Mesothelial cell of epicardium (in vitro differentiated cells): ENCODE measurements around the gene TBC1D2B. TPM values are rescaled to one million over a fixed set of nuclear protein-coding genes. Genes with fewer than 3 reads are reported as not detected.

Experiments
- DNase-seq, 2 experiments: peaks; one replicate each; pipeline ENCODE4 v3.0.0; 2021; ENCODE audit warnings: low spot score in 2 of 2; ENCODE audit not compliant: unreplicated experiment in 2 of 2
- H3K27ac Mint-ChIP-seq: 2 replicates; pipeline ENCODE4 v1.8.0; 2021; ENCODE audit warnings: mixed read lengths
- H3K27me3 Mint-ChIP-seq: 2 replicates; pipeline ENCODE4 v1.8.0; 2021; ENCODE audit warnings: low read depth, mixed read lengths
- H3K36me3 Mint-ChIP-seq: 2 replicates; pipeline ENCODE4 v1.8.0; 2021; ENCODE audit warnings: mixed read lengths
- H3K4me1 Mint-ChIP-seq: 2 replicates; pipeline ENCODE4 v1.8.0; 2021; ENCODE audit warnings: mixed read lengths
- H3K4me3 Mint-ChIP-seq: 2 replicates; pipeline ENCODE4 v1.8.0; 2021; ENCODE audit warnings: mild to moderate bottlenecking, moderate library complexity, mixed read lengths
- H3K9me3 Mint-ChIP-seq: 2 replicates; pipeline ENCODE4 v1.8.0; 2021; ENCODE audit warnings: mixed read lengths
- CTCF ChIP-seq: fragments of 200-600 bp; sonication (generic); IDR thresholded peaks from one replicate; pipeline ENCODE4 v1.5.0; 2021; ENCODE audit warnings: antibody characterized with exemption; ENCODE audit not compliant: unreplicated experiment
- total RNA-seq: library from RNA; stranded (reverse); gene quantifications from 3 replicates; pipeline ENCODE4 v1.2.1, GENCODE V29; 2021

TBC1D2B gene
- total RNA-seq, 1 donor from 2014 or later, result 39.8 TPM

DNA sequence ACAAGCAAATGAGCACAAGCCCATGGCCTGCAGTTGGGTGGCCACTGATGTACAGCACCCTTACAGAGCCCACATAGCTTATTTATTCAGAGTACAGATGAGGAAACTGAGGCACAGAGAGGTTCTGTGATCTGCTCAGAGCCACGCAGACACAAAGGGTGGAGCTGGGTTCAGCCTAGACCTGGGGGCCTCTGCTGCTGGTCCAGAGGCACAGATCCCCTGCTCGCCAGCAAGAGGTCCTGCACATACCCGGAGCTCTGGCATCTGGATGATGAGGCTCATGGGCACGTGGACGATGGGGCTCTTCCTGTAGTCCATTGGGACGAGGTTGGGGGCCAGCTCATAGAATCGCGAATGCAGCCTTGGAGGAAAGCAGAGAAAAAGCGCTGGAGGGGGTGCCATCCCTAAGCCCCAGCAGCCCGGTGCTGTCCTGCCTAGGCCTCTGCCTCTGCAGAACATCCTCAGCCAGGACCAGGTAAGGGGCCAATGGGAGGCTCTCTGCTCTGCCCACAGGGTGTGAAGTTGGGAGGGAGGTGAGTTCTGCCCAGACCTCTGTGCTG, 33.5 kb upstream of the TBC1D2B start:
- no peak for TF ChIP-seq CTCF
- Mint-ChIP-seq H3K4me3 (no peak overlapping the region), H3K4me1 (no peaks in the 10 kb centered on the region), H3K36me3 (peaks cover 5% of the 10 kb centered on the region), H3K27ac (no peak overlapping the region), H3K27me3 (no peaks in the 10 kb centered on the region), H3K9me3 (no peaks in the 10 kb centered on the region)
- no peak for DNase-seq

GRCh38 chr15:78110096-78110495, 32.6 kb upstream of the TBC1D2B start:
- Mint-ChIP-seq H3K27ac (no peak overlapping the region), H3K27me3 (no peaks in the 10 kb centered on the region), H3K36me3 (peaks cover 5% of the 10 kb centered on the region), H3K9me3 (no peaks in the 10 kb centered on the region), H3K4me1 (no peaks in the 10 kb centered on the region), H3K4me3 (no peak overlapping the region)
- no peak for DNase-seq
- no peak for TF ChIP-seq CTCF

DNA sequence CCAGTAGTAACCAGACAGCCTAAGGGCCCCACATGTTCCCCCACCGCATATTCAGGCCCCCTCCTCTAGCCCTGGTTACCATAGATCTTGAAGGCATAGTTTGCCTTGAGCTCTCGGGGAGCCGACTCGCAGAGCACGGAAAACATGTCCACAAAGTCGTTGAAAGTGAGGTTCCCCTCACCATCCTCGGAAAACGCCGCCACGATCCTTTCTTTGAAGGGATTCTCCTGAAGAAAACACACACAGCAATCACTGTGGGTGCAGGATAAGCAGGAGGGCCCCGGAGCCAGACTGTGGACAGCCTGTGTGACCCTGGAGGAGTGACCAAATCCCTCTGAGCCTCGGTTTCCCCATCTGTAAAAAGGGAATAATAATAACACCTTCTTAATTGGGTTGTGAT, 31.6 kb upstream of the TBC1D2B start:
- no peak overlapping the region for H3K4me3 Mint-ChIP-seq
- no peaks in the 10 kb centered on the region for H3K9me3 Mint-ChIP-seq
- no peak for TF ChIP-seq CTCF
- H3K27me3 Mint-ChIP-seq, result no peaks in the 10 kb centered on the region
- no peaks in the 10 kb centered on the region for H3K4me1 Mint-ChIP-seq
- peaks cover 5% of the 10 kb centered on the region for H3K36me3 Mint-ChIP-seq
- no peak overlapping the region for H3K27ac Mint-ChIP-seq
- no peak for DNase-seq

DNA sequence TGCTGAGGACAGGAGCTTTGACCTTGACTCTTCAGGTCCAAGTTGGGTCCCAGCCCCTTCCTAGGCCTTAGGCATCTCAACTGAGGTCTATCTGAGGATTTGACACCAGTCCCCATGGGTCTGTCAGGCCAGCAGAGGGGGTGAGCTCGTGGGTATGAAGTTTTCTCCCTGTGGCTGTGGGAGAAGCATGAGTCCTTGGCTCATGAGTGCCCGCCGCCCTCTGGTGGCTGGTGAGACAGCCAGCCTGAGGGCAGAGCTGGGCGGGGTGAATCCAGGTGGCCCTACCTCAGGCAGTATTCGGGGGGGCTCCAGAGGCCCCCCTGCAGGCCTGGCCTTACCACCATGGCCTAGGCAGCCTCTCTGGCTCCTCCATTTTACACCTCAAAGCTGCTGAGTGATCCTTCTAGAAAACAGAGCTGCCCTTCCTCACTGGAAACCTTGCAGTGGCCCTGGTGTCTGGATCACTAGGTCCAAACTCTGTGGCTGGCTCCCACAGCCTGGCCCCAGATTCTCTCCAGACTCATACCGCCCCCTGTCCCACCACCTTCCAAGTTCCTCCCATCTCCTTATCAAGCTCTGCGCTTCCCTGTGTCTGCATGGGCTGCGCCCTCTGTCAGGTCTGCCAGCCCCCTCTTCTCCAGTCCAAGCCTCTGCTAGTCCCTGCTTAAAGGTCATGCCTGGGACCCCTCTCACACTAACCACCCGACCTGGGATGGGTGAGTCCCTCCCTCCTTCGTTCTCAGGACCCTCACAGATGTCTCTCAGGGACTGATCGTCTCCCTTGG, 31.0 kb upstream of the TBC1D2B start:
- H3K27ac Mint-ChIP-seq, result no peak overlapping the region
- H3K27me3 Mint-ChIP-seq, result no peaks in the 10 kb centered on the region
- peak; percentile 57 to 77 for DNase-seq
- H3K9me3 Mint-ChIP-seq, result no peaks in the 10 kb centered on the region
- H3K4me1 Mint-ChIP-seq, result no peaks in the 10 kb centered on the region
- peak; percentile 81 for TF ChIP-seq CTCF
- H3K36me3 Mint-ChIP-seq, result peaks cover 5% of the 10 kb centered on the region
- H3K4me3 Mint-ChIP-seq, result no peak overlapping the region

DNA sequence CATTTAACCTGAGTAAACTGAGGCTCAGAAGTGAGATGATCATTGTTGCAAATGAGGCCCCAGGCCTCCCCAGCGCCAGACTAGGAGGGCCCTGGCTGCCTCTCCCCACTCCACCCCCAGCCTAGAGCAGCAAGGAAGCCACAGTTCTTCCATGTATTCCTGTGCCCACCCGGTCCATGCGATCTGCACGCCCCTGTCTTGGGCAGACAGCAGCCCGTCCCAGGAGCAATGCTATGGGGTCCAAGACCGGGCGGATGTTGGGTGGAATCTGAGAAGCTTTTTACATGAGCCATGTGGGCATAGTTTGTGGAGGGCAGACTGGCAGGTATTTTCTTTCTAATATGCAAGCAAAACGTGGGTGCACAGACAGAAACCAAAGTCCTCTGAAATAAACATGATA, 30.0 kb upstream of the TBC1D2B start:
- Mint-ChIP-seq H3K27me3 (no peaks in the 10 kb centered on the region), H3K9me3 (no peaks in the 10 kb centered on the region), H3K27ac (no peak overlapping the region), H3K4me1 (no peaks in the 10 kb centered on the region), H3K36me3 (peaks cover 5% of the 10 kb centered on the region), H3K4me3 (no peak overlapping the region)
- DNase-seq, result no peak
- TF ChIP-seq CTCF, result no peak
